H1 (cell line): Measurements from ENCODE around the gene IDE. TPM values are rescaled to one million over a fixed set of nuclear protein-coding genes. Genes with fewer than 3 reads are reported as not detected.

Experiments used
- CTCF ChIA-PET: fragments of 300-600 bp; sonication (Branson Sonifier 250); formaldehyde crosslinking; loops from one replicate; lab custom pipeline; 2021; ENCODE audit not compliant: partially characterized antibody; lab: Charles Lee
- POLR2A ChIA-PET: fragments of 300-600 bp; sonication (Branson Sonifier 250); formaldehyde crosslinking; loops from one replicate; lab custom pipeline; 2021; ENCODE audit warnings: inconsistent platforms; ENCODE audit not compliant: partially characterized antibody; lab: Charles Lee
- DNase-seq, 2 experiments: peaks; one replicate each; pipeline versions ENCODE4 v3.0.0 to v3.0.0-alpha.2; 2010 to 2022; ENCODE audit warnings: low spot score in 2 of 2, low read depth in 1 of 2, mixed read lengths in 1 of 2
- FAIRE-seq: peaks from 2 replicates; lab custom pipeline; 2011; peaks lifted over from hg19 to GRCh38; lab: Jason Lieb, UNC
- H2AFZ ChIP-seq: 2 replicates; pipeline ENCODE4 v1.8.1; 2012; ENCODE audit warnings: low read length, inconsistent platforms
- H2AK5ac ChIP-seq: 2 replicates; pipeline ENCODE4 v1.6.1; 2013; ENCODE audit warnings: low read depth, low read length
- H2BK120ac ChIP-seq: replicated peaks from 2 replicates; pipeline ENCODE3; 2013; ENCODE audit warnings: low read depth, low read length, inconsistent platforms
- H2BK12ac ChIP-seq: 2 replicates; pipeline ENCODE4 v1.6.1; 2013; ENCODE audit warnings: low read depth, low read length
- H2BK15ac ChIP-seq: 2 replicates; pipeline ENCODE4 v1.6.1; 2013; ENCODE audit warnings: low read length
- H2BK20ac ChIP-seq: 2 replicates; pipeline ENCODE4 v1.6.1; 2013; ENCODE audit warnings: low read length
- H2BK5ac ChIP-seq: 2 replicates; pipeline ENCODE4 v1.6.1; 2013; ENCODE audit warnings: low read depth, low read length
- H3K14ac ChIP-seq: 2 replicates; pipeline ENCODE4 v1.6.1; 2013; ENCODE audit warnings: inconsistent platforms; ENCODE audit not compliant: insufficient read length
- H3K18ac ChIP-seq: 2 replicates; pipeline ENCODE4 v1.6.1; 2013; ENCODE audit warnings: low read length; ENCODE audit errors: extremely low read depth
- H3K23ac ChIP-seq: 2 replicates; pipeline ENCODE4 v1.6.1; 2013; ENCODE audit warnings: inconsistent platforms; ENCODE audit not compliant: insufficient read length
- H3K23me2 ChIP-seq: 2 replicates; pipeline ENCODE4 v1.6.1; 2013; ENCODE audit warnings: low read depth, low read length
- H3K27ac ChIP-seq: 2 replicates; pipeline ENCODE4 v1.6.1; 2011; ENCODE audit warnings: low read depth, low read length, inconsistent platforms
- H3K27me3 ChIP-seq, 4 experiments: replicated peaks in 1 of 4; 1 replicate in 1 of 4; 2 replicates in 3 of 4; pipeline versions ENCODE4 v1.6.1 to v1.8.1; 2011 to 2013; ENCODE audit warnings: low read length in 3 of 4, mild to moderate bottlenecking in 3 of 4, inconsistent platforms in 2 of 4, mixed read lengths in 2 of 4, moderate library complexity in 1 of 4; ENCODE audit not compliant: control insufficient read depth in 3 of 4, insufficient read depth in 3 of 4; ENCODE audit errors: extremely low read depth in 1 of 4
- H3K36me3 ChIP-seq, 4 experiments: 2 replicates each; pipeline versions ENCODE4 v1.6.1 to v1.8.1; 2011 to 2013; ENCODE audit warnings: mild to moderate bottlenecking in 4 of 4, low read length in 3 of 4, moderate library complexity in 2 of 4, control low read depth in 1 of 4, inconsistent platforms in 1 of 4; ENCODE audit not compliant: insufficient read depth in 4 of 4, control insufficient read depth in 2 of 4
- H3K4ac ChIP-seq: replicated peaks from 2 replicates; pipeline ENCODE3; 2013; ENCODE audit warnings: low read length, low read depth, mixed read lengths, inconsistent platforms; ENCODE audit not compliant: insufficient read length
- H3K4me1 ChIP-seq, 4 experiments: replicated peaks in 1 of 4; 1 replicate in 1 of 4; 2 replicates in 3 of 4; pipeline versions ENCODE4 v1.6.1 to v1.8.1; 2011 to 2013; ENCODE audit warnings: low read length in 3 of 4, inconsistent platforms in 2 of 4, mixed read lengths in 1 of 4; ENCODE audit not compliant: insufficient read depth in 4 of 4, control insufficient read depth in 3 of 4
- H3K4me2 ChIP-seq, 2 experiments: 2 replicates each; pipeline versions ENCODE4 v1.6.1 to v1.8.1; 2011 to 2013; ENCODE audit warnings: low read depth in 2 of 2, low read length in 2 of 2, control low read depth in 1 of 2, inconsistent platforms in 1 of 2, mild to moderate bottlenecking in 1 of 2; ENCODE audit not compliant: insufficient read depth in 1 of 2
- H3K4me3 ChIP-seq, 4 experiments: fragments of 200-600, 300-600 bp in 1 of 4; sonication (generic), shearing (Covaris generic), sonication (Bioruptor Twin) in 1 of 4; 2 replicates each; pipeline versions ENCODE4 v1.5.1 to v1.8.1; 2011 to 2016; ENCODE audit warnings: low read length in 4 of 4, low read depth in 3 of 4, control low read depth in 2 of 4, inconsistent platforms in 2 of 4, mild to moderate bottlenecking in 2 of 4, mixed read lengths in 1 of 4, moderate library complexity in 1 of 4; ENCODE audit not compliant: insufficient read depth in 2 of 4; ENCODE audit errors: extremely low read depth in 1 of 4
- H3K56ac ChIP-seq: replicated peaks from 2 replicates; pipeline ENCODE3; 2013; ENCODE audit warnings: low read depth, mild to moderate bottlenecking, mixed read lengths, low read length, inconsistent platforms; ENCODE audit not compliant: insufficient read length
- H3K79me1 ChIP-seq: 2 replicates; pipeline ENCODE4 v1.6.1; 2013; ENCODE audit warnings: low read depth, low read length, control low read depth
- H3K79me2 ChIP-seq, 2 experiments: 2 replicates each; pipeline versions ENCODE4 v1.6.1 to v1.8.1; 2012 to 2013; ENCODE audit warnings: low read length in 2 of 2, mild to moderate bottlenecking in 2 of 2, inconsistent platforms in 1 of 2; ENCODE audit not compliant: insufficient read depth in 2 of 2, control insufficient read depth in 1 of 2
- H3K9ac ChIP-seq, 4 experiments: replicated peaks in 1 of 4; 1 replicate in 1 of 4; 2 replicates in 3 of 4; pipeline versions ENCODE4 v1.6.1 to v1.8.1; 2011 to 2013; ENCODE audit warnings: low read depth in 3 of 4, low read length in 3 of 4, control low read depth in 2 of 4, mild to moderate bottlenecking in 2 of 4, moderate library complexity in 2 of 4, inconsistent platforms in 1 of 4; ENCODE audit errors: extremely low read depth in 1 of 4
- H3K9me3 ChIP-seq, 2 experiments: 2 replicates each; pipeline versions ENCODE4 v1.6.1 to v1.8.1; 2012 to 2013; ENCODE audit warnings: mild to moderate bottlenecking in 2 of 2, moderate library complexity in 2 of 2, control low read depth in 1 of 2, inconsistent platforms in 1 of 2, low read depth in 1 of 2, low read length in 1 of 2, mixed read lengths in 1 of 2; ENCODE audit not compliant: insufficient read depth in 2 of 2
- H4K20me1 ChIP-seq, 2 experiments: replicated peaks in 1 of 2; 2 replicates each; pipeline versions ENCODE3 to v1.8.1; 2011 to 2013; ENCODE audit warnings: inconsistent platforms in 2 of 2, low read length in 2 of 2, mild to moderate bottlenecking in 1 of 2; ENCODE audit not compliant: insufficient read depth in 2 of 2, control insufficient read depth in 1 of 2
- H4K5ac ChIP-seq: 2 replicates; pipeline ENCODE4 v1.6.1; 2013; ENCODE audit warnings: low read length, low read depth, mixed read lengths, inconsistent platforms; ENCODE audit not compliant: insufficient read length
- H4K8ac ChIP-seq: 2 replicates; pipeline ENCODE4 v1.8.0; 2013; ENCODE audit warnings: mild to moderate bottlenecking, moderate library complexity, low read length, inconsistent platforms; ENCODE audit not compliant: insufficient read depth; ENCODE audit errors: extremely low read depth
- H4K91ac ChIP-seq: replicated peaks from 2 replicates; pipeline ENCODE3; 2013; ENCODE audit warnings: low read length, mixed read lengths, inconsistent platforms; ENCODE audit not compliant: insufficient read length
- CEBPB ChIP-seq: IDR thresholded peaks from 2 replicates; pipeline ENCODE4 v1.6.1; 2012; ENCODE audit warnings: low read depth, low read length
- CHD2 ChIP-seq: IDR thresholded peaks from 2 replicates; pipeline ENCODE4 v1.6.1; 2012; ENCODE audit warnings: low read length, improper control_type of control experiment
- CTBP2 ChIP-seq: IDR thresholded peaks from 2 replicates; pipeline ENCODE4 v1.7.0; 2011; ENCODE audit warnings: borderline replicate concordance, mild to moderate bottlenecking, moderate library complexity, mixed read lengths, low read length; ENCODE audit not compliant: insufficient read depth, insufficient read length
- HDAC6 ChIP-seq: IDR thresholded peaks from one replicate; pipeline ENCODE4 v1.7.1; 2012; ENCODE audit warnings: low read depth, mild to moderate bottlenecking, inconsistent platforms, low read length, moderate library complexity
- POLR2A ChIP-seq, 2 experiments: IDR thresholded peaks; 1 replicate in 1 of 2; 2 replicates in 1 of 2; pipeline ENCODE4 v1.6.1; 2011; ENCODE audit warnings: low read depth in 2 of 2, low read length in 2 of 2, mild to moderate bottlenecking in 2 of 2; ENCODE audit errors: control extremely low read depth in 1 of 2
- RAD21 ChIP-seq, 2 experiments: IDR thresholded peaks in 1 of 2; conservative IDR thresholded peaks in 1 of 2; 2 replicates each; pipeline ENCODE4 v1.6.1; 2011; ENCODE audit warnings: low read depth in 2 of 2, low read length in 2 of 2, improper control_type of control experiment in 1 of 2, inconsistent platforms in 1 of 2, mild to moderate bottlenecking in 1 of 2, moderate library complexity in 1 of 2
- TCF12 ChIP-seq: IDR thresholded peaks from 2 replicates; pipeline ENCODE4 v1.6.1; 2011; ENCODE audit warnings: low read depth, mild to moderate bottlenecking, low read length
- WGBS, 2 experiments: shearing (Covaris generic) in 1 of 2; methylation state at CpG; one replicate each; pipeline versions ENCODE4 v1.1.6 to v1.1.7; 2013 to 2015; ENCODE audit warnings: low lambda C conversion rate in 2 of 2, mixed read lengths in 2 of 2, inconsistent platforms in 1 of 2, low coverage in 1 of 2, missing lambda C conversion rate in 1 of 2; ENCODE audit not compliant: insufficient replicate concordance in 2 of 2, insufficient coverage in 1 of 2, insufficient read length in 1 of 2; ENCODE audit errors: extremely low coverage in 1 of 2, missing lambda C conversion rate in 1 of 2; 5-methylcytosine and 5-hydroxymethylcytosine counted together
- polyA plus RNA-seq, 7 experiments: library from polyadenylated mRNA; depleted of rRNA in 3 of 7; stranded (reverse) in 5 of 7; unstranded in 2 of 7; fragments of >200 nt in 5 of 7; fragments of 200-250 nt in 2 of 7; gene quantifications; 1 replicate in 5 of 7; 2 replicates in 1 of 7; 4 replicates in 1 of 7; pipeline versions ENCODE4 v1.2.1 to v1.2.3, GENCODE V29; 2011 to 2013; ENCODE audit warnings: missing spikeins in 2 of 7, mixed read lengths in 2 of 7
- total RNA-seq: library from RNA; stranded (reverse); fragmentation: NEBNext Ultra II Directional; extraction: Animal tissue kit (Norgen Biotek cat#: 25700); gene quantifications from 2 replicates; pipeline ENCODE4 v1.2.1, GENCODE V29; 2021
- TF ChIP-seq, protein P1 (sequence below): IDR thresholded peaks from 2 replicates; pipeline ENCODE4 v1.6.1; 2012; ENCODE audit warnings: inconsistent platforms
- TF ChIP-seq, protein P2 (sequence below): IDR thresholded peaks from 2 replicates; pipeline ENCODE4 v1.6.1; 2012; ENCODE audit warnings: inconsistent platforms
- TF ChIP-seq, protein P3 (sequence below): IDR thresholded peaks from 2 replicates; pipeline ENCODE4 v1.6.1; 2012; ENCODE audit warnings: low read length, inconsistent platforms
- TF ChIP-seq, protein P4 (sequence below): IDR thresholded peaks from 2 replicates; pipeline ENCODE4 v1.6.1; 2011; ENCODE audit warnings: low read length, improper control_type of control experiment

IDE gene
- total and polyA plus RNA-seq, 2 of the 8 experiments (the other 6 are each of a cell fraction or from before 2014, with no cell fraction given), result 12.7 to 52.7 TPM

DNA sequence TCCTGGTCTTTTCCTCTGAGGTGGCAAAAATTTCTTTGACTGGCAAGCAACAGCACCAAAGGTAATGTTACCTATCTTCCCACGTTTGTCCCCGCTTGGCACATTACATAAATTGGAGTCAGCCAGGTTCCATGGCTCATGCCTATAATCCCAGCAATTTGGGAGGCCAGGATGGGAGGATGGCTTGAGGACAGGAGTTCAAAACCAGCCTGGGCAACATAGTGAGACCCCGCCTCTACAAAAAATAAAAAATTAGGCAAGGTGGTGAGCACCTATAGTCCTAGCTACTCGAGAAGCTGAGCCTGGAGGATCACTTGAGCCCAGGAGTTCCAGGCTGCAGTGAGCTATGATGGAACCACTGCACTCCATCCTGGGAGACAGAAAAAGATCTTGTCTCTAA is 139.5 kb downstream of the IDE start:
- Histone ChIP-seq H3K9ac (no peak overlapping the region), H3K4ac (no peak overlapping the region), H3K9me3 (no peaks in the 10 kb centered on the region), H3K14ac (no peak overlapping the region), H2BK12ac (no peak overlapping the region), H3K79me2 (no peaks in the 10 kb centered on the region), H2AFZ (no peak overlapping the region), H3K4me2 (no peak overlapping the region), H2AK5ac (no peak overlapping the region), H4K8ac (no peak overlapping the region), H4K20me1 (no peaks in the 10 kb centered on the region), H2BK120ac (no peak overlapping the region), H2BK20ac (no peak overlapping the region), H3K18ac (no peak overlapping the region), H4K5ac (no peak overlapping the region), H3K36me3 (no peaks in the 10 kb centered on the region), H3K56ac (no peak overlapping the region), H3K23me2 (no peaks in the 10 kb centered on the region), H2BK15ac (no peak overlapping the region), H4K91ac (no peak overlapping the region), H3K27ac (no peak overlapping the region), H3K79me1 (no peaks in the 10 kb centered on the region), H2BK5ac (no peak overlapping the region), H3K27me3 (no peaks in the 10 kb centered on the region), H3K23ac (no peak overlapping the region), H3K4me1 (no peaks in the 10 kb centered on the region), H3K4me3 (no peak overlapping the region)
- WGBS, 2 experiments, result 92% methylated on average over 4 of the region's 4 CpGs; no CpG with 5 or more reads in 1 of the 2 experiments
- CTCF ChIA-PET, result interaction anchor here (0.6 to 4.7 kb wide), 25 partner anchors 9 to 535 kb away, joined by 3 to 55 read pairs (median 4); partner anchors contain the start of genes CPEB3 and MARCHF5
- DNase-seq (no peak), FAIRE-seq (no peak)
- POLR2A ChIA-PET, result no interaction called here
- TF ChIP-seq HDAC6 (no peak), RAD21 (IDR thresholded peaks at IDR 0.05 in 1 of 2, conservative IDR thresholded peaks at IDR 0.05 in 1 of 2; ENCODE audit: low read depth in 2 of 2, low read length in 2 of 2) (no peak), CEBPB (no peak), CHD2 (no peak), TCF12 (no peak), POLR2A (IDR thresholded peaks at IDR 0.05; ENCODE audit: control extremely low read depth in 1 of 2, low read depth in 2 of 2, low read length in 2 of 2) (no peak), CTBP2 (no peak)
- TF ChIP-seq, protein P1, sequence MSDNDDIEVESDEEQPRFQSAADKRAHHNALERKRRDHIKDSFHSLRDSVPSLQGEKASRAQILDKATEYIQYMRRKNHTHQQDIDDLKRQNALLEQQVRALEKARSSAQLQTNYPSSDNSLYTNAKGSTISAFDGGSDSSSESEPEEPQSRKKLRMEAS, result no peak
- TF ChIP-seq, protein P2, sequence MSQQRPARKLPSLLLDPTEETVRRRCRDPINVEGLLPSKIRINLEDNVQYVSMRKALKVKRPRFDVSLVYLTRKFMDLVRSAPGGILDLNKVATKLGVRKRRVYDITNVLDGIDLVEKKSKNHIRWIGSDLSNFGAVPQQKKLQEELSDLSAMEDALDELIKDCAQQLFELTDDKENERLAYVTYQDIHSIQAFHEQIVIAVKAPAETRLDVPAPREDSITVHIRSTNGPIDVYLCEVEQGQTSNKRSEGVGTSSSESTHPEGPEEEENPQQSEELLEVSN, result no peak
- TF ChIP-seq, protein P3, sequence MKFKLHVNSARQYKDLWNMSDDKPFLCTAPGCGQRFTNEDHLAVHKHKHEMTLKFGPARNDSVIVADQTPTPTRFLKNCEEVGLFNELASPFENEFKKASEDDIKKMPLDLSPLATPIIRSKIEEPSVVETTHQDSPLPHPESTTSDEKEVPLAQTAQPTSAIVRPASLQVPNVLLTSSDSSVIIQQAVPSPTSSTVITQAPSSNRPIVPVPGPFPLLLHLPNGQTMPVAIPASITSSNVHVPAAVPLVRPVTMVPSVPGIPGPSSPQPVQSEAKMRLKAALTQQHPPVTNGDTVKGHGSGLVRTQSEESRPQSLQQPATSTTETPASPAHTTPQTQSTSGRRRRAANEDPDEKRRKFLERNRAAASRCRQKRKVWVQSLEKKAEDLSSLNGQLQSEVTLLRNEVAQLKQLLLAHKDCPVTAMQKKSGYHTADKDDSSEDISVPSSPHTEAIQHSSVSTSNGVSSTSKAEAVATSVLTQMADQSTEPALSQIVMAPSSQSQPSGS, result no peak
- TF ChIP-seq, protein P4, sequence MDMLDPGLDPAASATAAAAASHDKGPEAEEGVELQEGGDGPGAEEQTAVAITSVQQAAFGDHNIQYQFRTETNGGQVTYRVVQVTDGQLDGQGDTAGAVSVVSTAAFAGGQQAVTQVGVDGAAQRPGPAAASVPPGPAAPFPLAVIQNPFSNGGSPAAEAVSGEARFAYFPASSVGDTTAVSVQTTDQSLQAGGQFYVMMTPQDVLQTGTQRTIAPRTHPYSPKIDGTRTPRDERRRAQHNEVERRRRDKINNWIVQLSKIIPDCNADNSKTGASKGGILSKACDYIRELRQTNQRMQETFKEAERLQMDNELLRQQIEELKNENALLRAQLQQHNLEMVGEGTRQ, result no peak
